SK-N-MC (cell line): ENCODE results near the gene NR3C1.

ENCODE experiments used
- EZH2 ChIP-seq: fragments of 200-600 bp; sonication (generic); IDR thresholded peaks from one replicate; pipeline ENCODE4 v1.6.1; 2017; ENCODE audit warnings: antibody characterized with exemption
- FOXP2 ChIP-seq: optimal IDR thresholded peaks from 2 replicates; pipeline ENCODE3; 2011; ENCODE audit warnings: mild to moderate bottlenecking, moderate library complexity; ENCODE audit not compliant: insufficient read depth; ENCODE audit errors: extremely low read length, control extremely low read depth
- POLR2AphosphoS5 ChIP-seq: IDR thresholded peaks from 2 replicates; pipeline ENCODE4 v1.6.1; 2012; ENCODE audit warnings: mild to moderate bottlenecking, low read depth, low read length, borderline replicate concordance

DNA sequence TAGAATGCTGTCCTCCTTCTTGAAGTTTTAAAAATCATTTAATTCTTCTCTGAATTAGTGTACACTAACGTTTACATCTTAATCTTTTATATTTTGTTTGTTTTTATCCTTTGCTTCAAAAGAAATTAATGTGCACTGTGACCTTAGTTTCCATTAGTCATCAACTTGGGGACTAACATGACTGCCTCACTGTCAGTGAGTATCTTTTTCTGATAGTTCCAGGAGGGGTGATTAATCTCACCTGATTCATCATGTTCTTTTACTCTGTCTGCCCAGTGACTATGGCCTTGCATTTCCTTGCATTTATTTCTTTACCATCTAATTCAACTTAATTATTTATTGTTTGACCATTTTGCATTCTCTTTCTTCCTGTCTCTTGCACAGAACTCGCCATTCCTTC lies 33.4 kb upstream of the NR3C1 start:
- TF ChIP-seq EZH2 (no peak), POLR2AphosphoS5 (no peak), FOXP2 (no peak)
